ENCODE results near the gene NEK4.

Gene NEK4

DNA sequence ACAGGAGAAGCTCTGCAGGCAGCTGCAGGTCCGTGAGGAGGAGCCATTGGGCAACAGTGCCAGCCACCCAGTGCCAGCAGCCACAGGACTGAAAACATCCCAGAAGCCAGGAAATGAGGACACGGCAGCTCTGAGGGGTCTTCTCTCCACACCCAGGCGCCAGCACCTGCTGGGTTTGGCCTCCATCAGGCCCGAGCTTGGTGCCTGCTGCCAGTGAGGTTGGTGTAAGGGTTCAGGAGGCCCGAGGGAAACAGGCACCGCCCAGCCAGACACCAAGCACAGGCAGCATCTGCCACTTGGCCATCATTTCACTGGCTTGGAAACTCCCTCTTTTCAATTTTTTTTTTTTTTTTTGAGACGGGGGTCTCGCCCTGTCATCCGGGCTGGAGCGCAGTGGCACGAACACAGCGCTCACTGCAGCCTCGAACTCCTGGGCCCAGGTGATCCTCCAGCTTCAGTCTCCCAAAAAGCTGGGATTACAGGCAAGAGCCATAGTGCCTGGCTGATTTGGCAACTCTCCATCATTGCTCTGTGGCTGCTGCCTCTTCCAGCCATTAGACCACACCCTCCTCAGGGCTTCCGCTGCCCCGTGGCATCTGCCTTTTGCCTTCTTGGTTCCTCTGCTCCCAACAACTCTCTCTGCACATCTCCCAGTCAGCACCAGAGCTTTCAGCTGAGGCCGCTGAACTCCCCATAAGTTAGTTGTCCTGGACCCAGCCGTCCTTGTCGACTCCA is 22.4 kb upstream of the NEK4 start:
- no peak for DNase-seq (ENCODE audit: low spot score)

DNA sequence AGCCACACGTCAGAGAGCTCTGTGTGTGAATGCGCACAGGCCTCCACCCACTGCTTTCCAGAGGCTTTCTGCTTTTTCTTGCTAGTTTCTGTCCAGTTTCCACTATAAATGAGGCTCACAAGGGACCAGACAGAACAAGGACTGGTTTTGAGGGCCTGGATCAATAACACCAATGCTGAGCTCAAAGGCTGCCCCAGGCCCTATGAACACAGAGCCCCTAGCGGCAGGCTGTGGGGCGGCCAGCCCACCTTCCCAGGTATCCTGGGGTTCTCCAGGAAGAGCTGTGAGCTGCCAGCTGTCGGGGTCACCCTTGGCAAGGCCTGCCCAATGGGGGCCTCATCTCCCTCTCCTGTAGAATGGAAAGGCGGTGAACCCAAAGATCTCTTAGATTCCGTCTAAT is 21.7 kb upstream of the NEK4 start:
- DNase-seq (ENCODE audit: low spot score): no peak

GRCh38 chr3:52791928-52792327 is 21.2 kb upstream of the NEK4 start:
- DNase-seq (ENCODE audit: low spot score): no peak

DNA sequence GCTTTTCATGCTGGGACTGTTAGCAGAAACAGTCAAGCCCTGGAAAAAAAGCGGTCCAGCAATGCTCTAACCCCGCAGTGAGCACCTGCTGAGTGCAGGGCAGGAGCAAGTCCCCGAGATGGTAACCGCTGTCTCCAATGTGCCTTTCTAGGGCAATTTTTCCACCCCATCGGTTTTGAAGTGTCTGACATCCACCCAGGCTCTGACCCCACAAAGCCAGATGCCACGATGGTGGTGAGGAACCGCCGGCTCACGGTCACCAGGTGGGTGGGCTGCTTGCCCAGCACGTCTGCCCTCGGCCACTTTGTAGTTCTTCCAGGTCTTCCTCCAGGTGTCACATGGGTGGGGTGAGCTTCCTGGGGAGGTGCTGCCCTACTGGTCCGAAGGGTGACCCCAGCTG is 20.6 kb upstream of the NEK4 start:
- no peak for DNase-seq (ENCODE audit: low spot score)

GRCh38 chr3:52790741-52791140 is 20.0 kb upstream of the NEK4 start:
- no peak for DNase-seq (ENCODE audit: low spot score)

DNA sequence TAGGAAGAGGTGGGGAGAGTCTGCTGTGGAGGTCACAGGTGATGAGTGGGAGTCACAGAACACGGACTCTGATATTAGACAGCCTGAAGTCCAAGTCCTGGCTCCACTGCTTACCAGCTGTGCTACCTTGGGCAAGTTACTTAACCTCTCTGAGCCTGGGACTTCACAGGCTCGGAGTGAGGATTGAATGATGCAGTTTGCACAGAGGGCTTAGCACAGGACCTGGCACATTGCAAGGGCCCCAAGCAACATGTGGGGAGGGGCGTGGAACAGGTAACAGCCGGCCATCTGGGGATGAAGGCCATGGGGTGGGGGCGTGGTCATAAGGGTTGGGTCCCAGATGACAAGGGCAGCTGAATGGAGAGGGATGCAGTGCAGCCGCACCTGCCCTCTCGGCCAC is 19.6 kb upstream of the NEK4 start:
- DNase-seq (ENCODE audit: low spot score): no peak

DNA sequence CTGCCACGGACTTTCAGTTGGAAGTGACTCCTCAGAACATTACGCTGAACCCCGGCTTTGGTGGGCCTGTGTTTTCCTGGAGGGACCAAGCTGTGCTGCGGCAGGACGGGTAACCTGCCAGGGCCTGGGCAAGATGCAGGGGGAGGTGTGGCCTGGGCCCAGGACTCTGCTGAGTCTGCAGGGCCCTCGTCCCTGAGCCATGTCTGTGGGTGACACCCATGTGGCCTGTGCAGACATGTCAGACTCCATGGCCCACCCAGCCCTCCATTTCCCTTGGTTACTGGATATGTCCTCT is 19.0 kb upstream of the NEK4 start:
- DNase-seq (ENCODE audit: low spot score): no peak

DNA sequence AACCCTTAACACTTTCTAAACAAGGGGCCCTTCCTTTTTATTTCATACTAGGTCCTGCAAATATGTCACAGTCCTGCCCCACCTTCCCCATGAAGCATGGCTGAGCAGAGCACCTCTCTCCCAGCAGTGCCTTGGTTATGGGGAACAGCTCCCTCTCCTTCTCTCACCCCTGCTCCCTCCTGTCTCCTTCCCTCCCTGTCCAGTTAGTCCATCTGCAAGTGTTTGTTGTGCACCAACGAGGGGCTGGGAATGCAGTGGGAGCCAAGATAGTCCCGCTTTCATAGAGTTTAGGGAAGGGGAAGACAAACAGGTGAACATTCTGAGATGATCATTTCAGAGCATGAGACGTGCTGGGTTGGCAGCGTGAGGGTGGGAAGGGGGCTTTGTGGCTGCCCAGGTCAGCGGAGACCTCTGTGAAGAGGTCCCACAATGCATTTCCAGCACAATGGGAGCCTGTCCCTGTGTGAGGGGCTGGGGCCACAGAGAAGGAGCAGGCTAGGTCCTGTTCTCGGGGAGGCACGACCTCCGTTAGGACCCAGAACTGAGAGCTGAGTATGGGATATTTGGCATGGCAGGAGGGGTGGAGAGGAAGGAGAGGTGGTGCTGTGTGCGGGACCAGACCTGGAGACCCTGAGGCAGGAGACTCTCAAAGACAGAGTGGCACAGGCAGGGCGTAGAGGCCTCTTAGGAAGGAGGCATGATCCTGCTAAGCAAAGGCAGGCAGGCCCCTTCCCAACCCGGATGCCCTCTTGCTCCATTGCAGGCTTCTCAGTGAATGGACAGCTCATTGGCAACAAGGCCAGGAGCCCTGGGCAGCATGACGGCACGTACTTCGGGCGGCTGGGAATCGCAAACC is 18.4 kb upstream of the NEK4 start:
- no peak for DNase-seq (ENCODE audit: low spot score)

DNA sequence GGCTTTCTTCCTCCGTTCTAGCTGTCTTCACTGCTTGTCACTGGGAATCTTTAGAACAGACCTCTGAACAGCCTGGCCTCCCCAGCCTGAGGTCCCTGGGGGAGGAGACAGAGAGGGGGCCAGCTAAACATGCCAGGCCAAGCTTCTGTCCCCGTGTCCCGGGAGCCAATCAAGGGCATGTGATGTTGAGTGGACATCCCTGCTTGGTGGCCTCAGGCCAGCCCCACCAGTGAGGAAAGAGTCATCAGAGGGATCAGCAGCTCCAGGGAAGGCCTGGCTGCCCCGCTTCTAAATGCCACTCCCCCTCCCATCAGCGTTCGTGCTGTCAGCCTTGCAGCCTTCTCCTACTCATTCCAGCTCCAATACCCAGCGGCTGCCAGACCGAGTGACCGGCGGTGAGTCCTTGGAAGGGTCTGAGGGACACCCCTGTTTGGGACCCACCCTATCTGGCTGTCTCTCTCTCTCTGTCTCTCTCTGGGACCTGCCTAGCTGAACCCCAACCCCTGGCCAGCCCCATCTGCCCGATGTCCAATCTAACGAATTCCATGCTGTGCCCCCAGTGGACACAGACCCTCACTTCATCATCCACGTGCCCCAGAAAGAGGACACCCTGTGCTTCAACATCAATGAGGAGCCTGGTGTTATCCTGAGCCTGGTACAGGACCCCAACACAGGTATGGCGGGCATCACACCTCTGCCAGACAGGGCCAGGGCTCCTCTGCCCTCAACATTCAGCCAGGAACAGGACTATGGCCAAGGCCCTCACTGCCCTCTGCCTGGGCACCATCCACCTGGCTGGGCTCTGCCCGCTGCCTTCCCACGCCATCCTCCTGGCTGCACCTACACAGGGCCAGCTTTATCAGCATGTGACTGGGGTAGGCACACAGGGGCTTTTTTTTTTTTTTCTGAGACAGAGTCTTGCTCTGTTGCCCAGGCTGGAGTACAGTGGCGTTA is 17.2 kb upstream of the NEK4 start:
- DNase-seq (ENCODE audit: low spot score): no peak

- no peak for DNase-seq (ENCODE audit: low spot score)
Observed at GRCh38 chr3:52787246-52787645, 16.5 kb upstream of the NEK4 start.

DNA sequence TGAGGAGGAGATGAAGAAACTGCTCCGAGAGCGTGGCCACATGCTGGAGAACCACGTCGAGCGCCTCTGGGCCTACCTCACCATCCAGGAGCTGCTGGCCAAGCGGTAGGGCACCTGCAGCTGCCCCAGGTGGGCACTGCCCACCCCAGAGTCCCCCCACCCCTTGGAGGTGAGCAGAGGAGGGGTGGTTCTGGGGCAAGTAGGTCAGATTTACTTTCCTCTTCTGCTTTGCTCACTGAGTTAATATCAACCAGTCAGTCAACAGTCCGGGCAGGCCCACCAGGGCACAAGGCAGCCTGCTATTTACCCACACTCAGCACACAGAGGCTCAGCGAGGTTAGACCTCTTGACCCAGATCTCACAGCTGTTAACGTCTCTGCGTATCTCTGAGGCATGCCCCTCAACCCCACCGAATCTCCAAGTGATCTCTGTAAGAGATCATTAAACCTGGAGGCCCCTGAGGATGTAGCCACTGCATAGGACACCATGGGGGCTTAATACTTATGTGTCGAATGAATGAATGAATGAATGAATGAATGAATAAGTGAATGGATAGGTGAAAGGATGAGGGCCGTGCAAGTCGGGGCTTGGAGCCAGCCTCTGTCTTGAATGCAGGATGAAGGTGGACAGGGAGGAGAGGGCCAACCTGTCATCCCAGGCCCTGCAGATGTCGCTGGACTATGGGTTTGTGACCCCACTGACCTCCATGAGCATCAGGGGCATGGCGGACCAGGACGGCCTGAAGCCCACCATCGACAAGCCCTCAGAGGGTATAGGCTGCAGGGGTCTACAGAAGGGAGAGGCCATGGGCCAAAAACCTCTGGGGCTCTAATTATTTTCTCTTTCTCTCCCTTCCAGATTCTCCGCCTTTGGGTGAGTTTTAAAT is 15.8 kb upstream of the NEK4 start:
- no peak for DNase-seq (ENCODE audit: low spot score)

DNA sequence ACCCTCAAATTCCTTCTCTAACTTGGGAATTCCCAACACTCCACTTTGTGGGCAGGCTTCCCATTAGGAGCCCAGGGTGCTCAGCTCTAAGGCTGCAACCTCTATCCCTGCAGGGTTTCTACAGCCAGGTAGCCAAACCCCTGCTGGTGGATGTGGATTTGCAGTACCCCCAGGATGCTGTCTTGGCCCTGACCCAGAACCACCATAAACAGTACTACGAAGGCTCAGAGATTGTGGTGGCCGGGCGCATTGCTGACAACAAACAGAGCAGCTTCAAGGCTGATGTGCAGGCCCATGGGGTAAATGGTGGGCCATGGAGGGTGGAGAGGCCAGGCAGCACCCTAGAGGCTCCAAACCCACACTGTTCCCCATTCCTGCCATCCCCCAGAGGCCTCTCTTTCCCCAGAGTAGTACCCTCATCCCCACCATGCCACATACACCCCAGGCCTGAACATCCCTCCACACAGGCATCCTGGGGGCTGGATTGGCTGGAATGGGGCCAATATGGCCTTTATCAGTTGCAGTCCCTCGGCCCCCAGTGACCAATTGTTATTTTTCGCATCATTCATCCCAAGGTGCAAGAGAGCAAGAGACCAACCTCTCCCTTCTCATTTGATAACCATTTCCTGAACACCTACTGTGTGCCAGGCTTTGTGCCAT is 14.3 kb upstream of the NEK4 start:
- DNase-seq (ENCODE audit: low spot score): no peak

GRCh38 chr3:52784021-52784621 is 13.4 kb upstream of the NEK4 start:
- no peak for DNase-seq (ENCODE audit: low spot score)

GRCh38 chr3:52783211-52783555 is 12.4 kb upstream of the NEK4 start:
- DNase-seq (ENCODE audit: low spot score): no peak

DNA sequence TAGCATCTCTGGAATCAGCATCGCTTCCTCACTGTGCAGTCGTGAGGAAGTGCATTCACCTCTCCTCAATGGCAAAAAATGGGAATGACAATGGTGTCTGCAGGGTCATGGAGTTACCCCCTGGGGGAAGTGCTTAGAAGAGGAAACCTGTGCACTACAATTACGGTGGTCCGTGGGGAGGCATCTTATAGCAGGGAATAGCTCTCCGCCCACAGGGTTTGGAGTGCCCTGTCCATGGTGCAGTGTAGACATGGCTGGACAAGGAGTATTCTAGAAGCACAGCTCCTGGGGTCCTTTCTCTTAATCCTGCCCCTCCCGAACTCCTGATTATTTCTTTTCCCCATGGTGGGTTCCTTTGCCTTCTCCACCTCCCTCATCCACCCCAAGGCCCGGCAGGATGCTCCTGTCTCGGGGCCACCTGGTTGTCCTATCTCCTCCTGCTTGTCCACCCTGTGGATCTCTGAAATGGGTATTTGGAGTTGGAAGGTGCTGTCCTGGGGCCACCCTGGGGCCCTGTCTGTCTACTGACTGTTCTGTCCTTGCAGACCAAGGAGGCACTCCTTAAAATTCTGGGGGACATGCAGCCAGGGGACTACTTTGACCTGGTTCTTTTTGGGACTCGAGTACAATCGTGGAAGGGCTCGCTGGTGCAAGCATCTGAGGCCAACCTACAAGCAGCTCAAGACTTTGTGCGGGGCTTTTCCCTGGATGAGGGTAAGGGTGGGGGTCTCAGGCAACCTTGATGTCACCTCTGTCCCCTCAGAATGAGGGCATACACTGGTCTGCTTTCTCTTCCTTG is 11.9 kb upstream of the NEK4 start:
- DNase-seq (ENCODE audit: low spot score): no peak

DNA sequence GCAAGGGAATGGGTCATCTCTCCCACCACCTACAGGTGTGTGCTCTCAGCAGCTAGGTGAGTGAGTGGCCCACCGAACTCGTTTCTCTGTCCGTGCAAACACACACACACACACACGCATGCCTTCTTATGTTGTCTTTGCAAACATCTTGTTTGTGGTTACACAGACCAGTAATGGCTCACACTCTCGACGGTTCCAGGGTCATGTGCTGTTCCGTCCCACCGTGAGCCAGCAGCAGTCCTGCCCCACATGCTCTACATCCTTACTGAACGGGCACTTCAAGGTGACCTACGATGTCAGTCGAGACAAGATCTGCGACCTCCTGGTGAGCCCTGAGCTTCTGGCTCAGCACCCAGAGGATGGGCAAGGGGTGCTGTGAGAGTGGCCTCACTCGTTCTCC is 11.0 kb upstream of the NEK4 start:
- no peak for DNase-seq (ENCODE audit: low spot score)

DNA sequence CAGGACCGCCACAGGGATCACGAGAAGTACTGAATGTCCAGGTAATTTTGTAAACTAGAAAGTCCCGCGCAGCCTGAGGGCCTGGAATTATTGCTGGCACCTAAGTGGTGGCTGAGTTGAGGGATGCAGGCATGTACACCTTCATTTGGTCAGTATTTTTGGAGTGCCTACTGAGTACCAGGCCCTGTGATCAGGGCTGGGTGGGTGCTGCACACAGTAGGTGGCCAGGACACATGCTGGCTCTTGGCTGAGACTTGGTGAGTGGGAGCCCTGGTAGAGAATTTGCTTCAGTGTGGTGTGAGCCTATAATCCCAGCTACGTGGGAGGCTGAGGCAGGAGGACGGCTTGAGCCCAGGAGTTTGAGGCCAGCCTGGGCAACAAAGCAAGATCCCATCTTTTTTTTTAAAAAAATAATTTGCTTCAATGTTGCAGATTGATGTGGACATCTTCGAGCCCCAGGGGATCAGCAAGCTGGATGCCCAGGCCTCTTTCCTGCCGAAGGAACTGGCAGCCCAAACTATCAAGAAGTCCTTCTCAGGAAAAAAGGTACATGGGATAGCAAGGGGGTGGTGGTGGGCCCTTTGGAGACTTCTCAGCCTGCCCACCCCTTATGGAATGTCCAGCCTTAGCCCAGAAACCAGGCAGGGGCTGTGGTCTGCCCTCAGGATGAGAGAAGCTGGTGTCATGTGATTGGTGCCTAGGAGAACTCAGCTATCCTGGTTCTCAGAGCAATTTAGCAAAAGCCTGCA is 9.3 kb upstream of the NEK4 start:
- DNase-seq (ENCODE audit: low spot score): no peak

GRCh38 chr3:52779011-52779836 is 8.5 kb upstream of the NEK4 start:
- DNase-seq (ENCODE audit: low spot score): no peak
